HCT116 (cell line): ENCODE data around the gene UGT1A6.

Source experiments
- CEBPB ChIP-seq: IDR thresholded peaks from 2 replicates; pipeline ENCODE4 v1.6.1; 2012; ENCODE audit warnings: low read depth
- EGR1 ChIP-seq: IDR thresholded peaks from 2 replicates; pipeline ENCODE4 v1.6.1; 2012; ENCODE audit warnings: low read depth
- EZH2 ChIP-seq: fragments of 200-600 bp; sonication (generic); IDR thresholded peaks from 2 replicates; pipeline ENCODE4 v1.6.1; 2017; ENCODE audit warnings: antibody characterized with exemption, mixed run types
- EZH2phosphoT487 ChIP-seq: fragments of 200-600 bp; IDR thresholded peaks from 2 replicates; pipeline ENCODE4 v1.6.1; 2018; ENCODE audit warnings: antibody characterized with exemption, borderline replicate concordance
- POLR2A ChIP-seq: IDR thresholded peaks from 2 replicates; pipeline ENCODE4 v1.7.0; 2011; ENCODE audit warnings: borderline replicate concordance; ENCODE audit not compliant: insufficient read depth, insufficient read length; ENCODE audit errors: extremely low read depth
- POLR2AphosphoS5 ChIP-seq: IDR thresholded peaks from 2 replicates; pipeline ENCODE4 v1.6.1; 2011; ENCODE audit warnings: mild to moderate bottlenecking, low read depth, low read length, moderate library complexity
- SRF ChIP-seq: IDR thresholded peaks from 2 replicates; pipeline ENCODE4 v1.6.1; 2012; ENCODE audit warnings: low read depth
- TCF7L2 ChIP-seq: IDR thresholded peaks from 2 replicates; pipeline ENCODE4 v1.7.0; 2011; ENCODE audit warnings: borderline replicate concordance, inconsistent platforms; ENCODE audit not compliant: insufficient read depth, insufficient read length; ENCODE audit errors: extremely low read depth
- TF ChIP-seq, protein P1 (sequence below), 3 experiments: fragments of 200-600 bp in 1 of 3; sonication (generic) in 1 of 3; IDR thresholded peaks in 2 of 3; conservative IDR thresholded peaks in 1 of 3; 2 replicates each; pipeline ENCODE4 v1.5.1; 2012 to 2017; ENCODE audit warnings: low read depth in 2 of 3, low read length in 2 of 3, antibody characterized with exemption in 1 of 3, borderline replicate concordance in 1 of 3, control low read depth in 1 of 3, mild to moderate bottlenecking in 1 of 3, mixed read lengths in 1 of 3, mixed run types in 1 of 3, moderate library complexity in 1 of 3; ENCODE audit not compliant: insufficient read depth in 1 of 3

DNA sequence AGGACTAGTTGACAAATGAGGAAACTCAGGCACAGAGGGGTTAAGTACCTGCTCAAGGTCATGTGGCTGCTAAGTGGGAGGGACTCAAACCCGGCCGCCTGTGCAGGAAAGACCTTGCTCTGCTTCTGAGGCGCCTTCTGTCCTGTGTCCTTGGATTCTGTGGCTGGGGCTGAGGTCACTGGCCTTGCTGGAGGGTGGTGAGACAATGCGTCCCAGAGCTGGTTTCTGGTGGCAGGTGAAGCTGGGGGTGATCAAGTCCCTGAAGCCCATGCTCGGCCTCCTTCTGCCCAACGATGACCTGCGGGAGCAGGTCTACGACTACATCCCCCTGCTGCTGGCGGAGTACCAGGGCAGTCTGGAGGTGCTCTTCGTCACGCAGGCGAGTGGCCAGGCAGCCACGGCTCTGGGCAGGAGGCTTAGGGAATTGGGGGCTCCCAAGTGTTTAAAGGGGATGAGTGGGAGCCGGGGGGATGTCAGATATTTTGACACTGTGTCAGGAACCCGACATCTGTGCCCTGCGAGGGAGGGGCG is 101.5 kb downstream of the UGT1A6 start:
- TF ChIP-seq, protein P1, sequence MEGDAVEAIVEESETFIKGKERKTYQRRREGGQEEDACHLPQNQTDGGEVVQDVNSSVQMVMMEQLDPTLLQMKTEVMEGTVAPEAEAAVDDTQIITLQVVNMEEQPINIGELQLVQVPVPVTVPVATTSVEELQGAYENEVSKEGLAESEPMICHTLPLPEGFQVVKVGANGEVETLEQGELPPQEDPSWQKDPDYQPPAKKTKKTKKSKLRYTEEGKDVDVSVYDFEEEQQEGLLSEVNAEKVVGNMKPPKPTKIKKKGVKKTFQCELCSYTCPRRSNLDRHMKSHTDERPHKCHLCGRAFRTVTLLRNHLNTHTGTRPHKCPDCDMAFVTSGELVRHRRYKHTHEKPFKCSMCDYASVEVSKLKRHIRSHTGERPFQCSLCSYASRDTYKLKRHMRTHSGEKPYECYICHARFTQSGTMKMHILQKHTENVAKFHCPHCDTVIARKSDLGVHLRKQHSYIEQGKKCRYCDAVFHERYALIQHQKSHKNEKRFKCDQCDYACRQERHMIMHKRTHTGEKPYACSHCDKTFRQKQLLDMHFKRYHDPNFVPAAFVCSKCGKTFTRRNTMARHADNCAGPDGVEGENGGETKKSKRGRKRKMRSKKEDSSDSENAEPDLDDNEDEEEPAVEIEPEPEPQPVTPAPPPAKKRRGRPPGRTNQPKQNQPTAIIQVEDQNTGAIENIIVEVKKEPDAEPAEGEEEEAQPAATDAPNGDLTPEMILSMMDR (IDR thresholded peaks at IDR 0.05 in 2 of 3, conservative IDR thresholded peaks at IDR 0.05 in 1 of 3; ENCODE audit: borderline replicate concordance in 1 of 3, insufficient read depth in 1 of 3, low read depth in 2 of 3, low read length in 2 of 3), result no peak
- TF ChIP-seq TCF7L2 (no peak), EGR1 (no peak), EZH2 (no peak), SRF (no peak), POLR2A (no peak), CEBPB (no peak), POLR2AphosphoS5 (no peak), EZH2phosphoT487 (no peak)
